Stimulated activated CD4-positive, alpha-beta T cell treated with anti-CD3 and anti-CD28 coated beads, Interleukin-1b, Interleukin-23, amount 100 ng/mL, for 48 hours (primary cell): ENCODE data around the gene ELOVL5.
A peak's percentile ranks its signal among the peaks of the same experiment; 100 is the strongest.

ENCODE experiments used
- DNase-seq: peaks from one replicate; pipeline ENCODE4 v3.0.0-alpha.2; 2020

The ELOVL5 gene

DNA sequence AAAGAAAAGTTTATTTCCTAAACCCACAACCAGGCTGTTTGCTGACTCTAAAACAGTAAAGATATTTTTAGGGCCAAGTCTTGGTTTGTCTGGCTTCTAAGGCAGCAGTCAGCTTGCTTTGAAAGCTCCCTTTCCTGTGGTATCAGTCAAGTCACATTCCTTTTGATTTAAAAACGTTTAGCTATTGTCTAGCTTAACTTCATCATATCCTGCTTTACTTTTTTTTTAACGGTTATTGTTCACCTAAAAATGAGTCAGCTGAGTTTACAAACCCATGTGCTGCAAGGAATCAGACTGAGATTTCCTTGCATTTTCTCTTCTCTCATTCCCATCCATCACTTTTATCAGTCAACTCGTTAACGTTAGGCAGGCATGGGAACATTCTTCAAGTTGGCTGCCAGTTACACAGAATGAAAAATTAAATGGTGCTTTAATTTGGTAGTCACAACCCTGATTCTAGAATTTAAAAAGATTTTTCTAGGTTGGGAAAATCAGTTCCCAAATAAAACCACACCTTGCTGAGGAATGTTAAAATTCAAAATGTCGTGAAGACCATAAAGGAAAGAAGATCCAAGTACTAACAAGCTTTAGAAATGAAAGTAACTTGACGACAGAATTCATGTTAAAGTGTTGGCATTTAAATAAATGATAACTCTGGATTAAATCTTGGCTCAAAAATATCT, 45.9 kb downstream of the ELOVL5 start:
- no peak for DNase-seq

DNA sequence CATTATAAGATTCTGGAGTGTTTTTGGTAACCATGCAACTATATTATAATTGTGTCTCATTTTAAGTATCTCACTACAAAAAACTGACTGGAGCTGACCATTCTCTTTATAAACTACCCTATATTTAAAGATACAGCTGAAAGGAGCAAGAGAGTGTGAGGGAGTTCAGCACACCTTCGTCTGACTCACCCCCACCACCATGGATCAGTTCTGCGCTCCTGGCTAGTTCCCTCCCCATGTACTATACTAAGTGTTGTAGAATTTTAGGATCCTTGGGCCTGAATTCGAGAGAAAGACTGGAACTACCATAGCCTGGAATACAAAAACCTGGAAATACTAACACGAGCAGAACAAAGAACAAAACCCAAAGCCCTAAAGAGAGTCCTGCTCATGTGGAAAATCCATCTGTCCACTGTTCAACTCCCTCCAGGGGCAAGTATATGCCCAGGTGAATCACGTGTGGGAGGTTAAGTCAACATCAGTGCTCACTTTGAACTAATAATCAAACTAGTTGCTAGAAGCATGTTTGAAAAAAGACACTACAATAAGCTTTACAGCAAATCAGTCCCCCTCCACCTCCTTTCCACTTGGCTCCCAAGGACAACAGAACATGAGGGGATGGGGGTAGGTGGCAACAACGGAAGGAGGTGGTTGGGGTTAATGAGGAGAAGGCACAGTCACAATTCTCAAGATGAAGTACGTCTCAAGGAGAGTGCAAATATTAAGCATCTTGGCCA, 46.8 kb downstream of the ELOVL5 start:
- no peak for DNase-seq

DNA sequence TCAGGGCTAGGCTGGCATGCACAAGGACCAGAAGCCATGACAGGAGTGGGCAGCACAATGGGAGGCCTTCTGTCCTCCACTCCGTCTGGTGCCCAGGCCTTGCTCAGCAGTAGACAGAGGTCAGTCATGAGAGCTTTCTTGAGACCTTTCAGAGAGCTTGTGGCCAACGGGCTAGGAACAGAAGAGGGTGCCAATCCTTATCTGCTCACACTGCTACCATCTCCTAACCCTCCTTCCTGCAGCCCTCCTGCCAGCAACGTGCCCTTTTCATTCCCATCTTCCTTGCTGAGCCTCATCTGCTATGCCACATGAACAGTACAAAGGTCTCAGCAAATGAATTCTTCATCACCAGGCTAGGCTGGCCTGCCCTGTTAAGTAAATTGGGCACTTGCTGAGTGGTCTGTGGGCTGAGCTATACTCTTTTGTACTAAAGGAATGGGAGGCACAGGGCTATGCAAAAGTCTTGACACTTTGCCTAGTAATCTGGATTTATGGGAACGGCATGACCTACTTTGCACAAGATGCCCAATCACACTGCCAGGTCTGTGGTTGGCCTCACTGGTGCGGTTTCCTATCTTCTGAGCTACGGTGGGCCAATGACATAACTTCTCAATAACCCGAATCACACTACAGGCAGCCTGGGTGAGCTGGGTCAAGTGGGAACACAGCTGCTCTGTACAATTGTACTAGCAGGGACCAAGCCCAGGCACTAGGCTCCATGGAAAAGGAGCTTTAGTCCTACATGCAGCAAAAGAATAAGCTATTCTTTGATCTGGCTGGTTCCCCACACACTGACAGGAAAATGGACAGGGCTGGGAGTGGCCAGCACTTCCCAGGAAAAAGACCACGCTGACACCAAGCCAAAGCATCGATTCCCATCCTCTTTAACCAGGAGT, 47.8 kb downstream of the ELOVL5 start:
- no peak for DNase-seq

DNA sequence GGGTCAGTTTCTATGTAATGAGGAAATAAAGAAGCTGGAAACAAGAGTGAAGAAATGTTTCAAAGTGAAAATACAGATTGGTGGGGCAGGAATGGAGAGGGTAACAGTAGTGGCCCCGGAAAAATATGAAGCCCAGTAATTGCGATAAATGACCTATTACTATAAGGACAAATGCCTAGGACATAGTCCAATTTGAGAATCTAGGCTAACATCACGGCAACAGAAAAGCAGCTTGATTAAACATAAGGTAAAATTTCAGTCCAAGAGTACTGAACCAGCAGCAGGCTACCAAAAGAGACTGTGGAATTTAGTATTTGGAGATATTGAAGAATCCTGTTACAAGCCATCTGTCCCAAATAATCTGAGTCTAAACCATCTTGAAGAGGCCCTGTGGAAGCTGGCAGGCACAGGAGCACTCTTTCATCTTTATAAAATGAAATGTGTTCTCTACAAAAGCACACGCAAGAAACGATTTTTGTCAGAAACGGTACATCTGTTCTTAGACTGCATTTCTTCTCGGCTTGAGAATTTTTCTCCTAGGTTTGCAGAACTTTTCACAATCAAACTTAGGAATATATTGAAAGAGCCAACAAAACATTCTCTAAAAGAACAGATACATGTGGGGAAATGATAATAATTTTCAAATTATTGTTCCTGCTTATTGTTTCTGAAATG, 49.3 kb downstream of the ELOVL5 start:
- DNase-seq: no peak

DNA sequence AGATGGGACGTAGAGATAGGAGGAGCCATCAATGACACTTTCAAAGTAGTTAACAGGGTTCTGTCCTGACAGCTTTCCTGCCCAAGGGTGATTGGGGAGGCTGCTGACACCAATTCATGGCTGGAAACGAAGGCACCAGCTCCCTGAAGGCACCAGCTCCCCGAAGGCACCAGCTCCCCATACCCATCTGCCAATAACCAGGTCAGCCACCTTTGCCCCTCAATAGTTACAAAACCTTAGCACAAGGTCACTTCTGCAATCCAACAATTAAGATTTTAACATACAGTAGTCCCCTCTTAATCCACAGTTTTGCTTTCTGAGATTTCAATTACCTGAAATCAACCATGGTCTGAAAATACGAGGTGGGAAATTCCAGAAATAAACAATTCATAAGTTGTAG, 51.7 kb downstream of the ELOVL5 start:
- no peak for DNase-seq

DNA sequence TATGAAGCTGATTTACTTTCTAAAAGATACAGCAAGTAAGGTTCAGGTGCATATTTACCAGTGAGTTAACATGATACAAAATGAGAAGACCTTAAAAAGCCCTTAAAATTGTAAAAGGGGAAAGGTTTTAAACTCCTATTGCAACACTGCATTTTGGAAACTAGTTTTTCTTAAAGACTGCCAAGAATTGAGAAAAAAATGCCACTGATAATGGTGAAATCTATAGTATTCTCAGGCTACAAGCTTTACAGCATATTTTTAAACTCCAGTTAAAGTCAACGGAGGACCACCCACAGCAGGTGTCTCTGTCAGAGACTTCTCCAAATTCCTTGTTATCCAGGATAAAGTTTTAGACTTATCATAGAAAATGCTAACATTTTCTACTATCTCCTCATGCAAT, 53.6 kb downstream of the ELOVL5 start:
- no peak for DNase-seq

DNA sequence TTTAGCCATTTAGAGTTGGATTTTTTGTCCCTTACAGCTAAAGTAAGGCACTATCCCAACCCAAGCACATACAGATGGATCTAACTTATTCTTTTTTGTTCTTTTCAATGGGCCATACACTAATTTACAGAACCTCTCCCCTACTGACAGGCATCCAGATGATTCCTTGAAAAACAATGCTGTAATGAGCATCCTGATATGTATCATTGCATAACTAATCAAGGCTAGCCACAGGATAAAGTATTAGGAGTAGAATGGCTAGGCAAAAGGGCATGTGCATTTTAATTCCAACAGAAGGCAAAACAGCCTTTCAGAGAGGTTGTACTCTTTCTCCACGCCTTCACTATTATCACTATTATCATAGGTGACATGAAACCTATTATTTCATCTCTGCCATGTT, 54.1 kb downstream of the ELOVL5 start:
- DNase-seq: no peak

DNA sequence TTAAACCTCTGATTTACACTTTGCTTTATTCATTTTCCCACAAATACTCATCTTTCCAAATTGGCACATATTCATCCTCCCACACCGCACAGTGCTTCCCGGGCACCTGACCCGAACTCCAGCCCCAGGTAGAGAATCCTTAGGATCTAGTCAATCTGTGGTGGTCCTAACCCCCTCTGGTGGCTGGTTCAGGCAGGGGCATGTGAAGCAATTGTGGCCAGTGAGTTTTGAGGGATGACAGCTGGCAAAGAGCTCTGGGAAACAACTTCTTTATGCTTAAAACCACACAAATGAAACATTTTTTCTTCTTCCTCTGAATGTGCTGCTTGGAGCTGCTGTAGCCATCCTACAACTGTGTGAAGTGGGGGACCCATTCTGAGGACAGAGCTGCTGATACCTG, 54.7 kb downstream of the ELOVL5 start:
- DNase-seq: no peak

DNA sequence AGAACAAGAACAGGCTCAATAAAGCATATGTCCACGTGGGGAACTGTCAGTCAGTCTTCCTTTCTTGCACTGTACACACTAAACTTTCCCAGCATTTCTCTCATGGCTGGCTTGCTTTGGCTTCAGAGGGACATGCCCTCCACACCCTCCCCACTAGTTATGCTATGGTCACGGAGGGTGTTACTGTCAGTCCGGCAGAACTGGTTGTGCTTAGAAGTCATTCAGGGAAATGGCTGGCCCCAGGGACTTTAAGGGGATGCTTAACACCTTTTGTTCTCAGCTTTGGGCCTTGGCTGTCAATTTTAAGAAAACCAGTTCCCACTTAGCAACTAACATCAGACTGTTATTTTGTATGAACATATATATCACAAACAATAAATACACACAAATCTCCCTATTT, 55.1 kb downstream of the ELOVL5 start:
- no peak for DNase-seq

DNA sequence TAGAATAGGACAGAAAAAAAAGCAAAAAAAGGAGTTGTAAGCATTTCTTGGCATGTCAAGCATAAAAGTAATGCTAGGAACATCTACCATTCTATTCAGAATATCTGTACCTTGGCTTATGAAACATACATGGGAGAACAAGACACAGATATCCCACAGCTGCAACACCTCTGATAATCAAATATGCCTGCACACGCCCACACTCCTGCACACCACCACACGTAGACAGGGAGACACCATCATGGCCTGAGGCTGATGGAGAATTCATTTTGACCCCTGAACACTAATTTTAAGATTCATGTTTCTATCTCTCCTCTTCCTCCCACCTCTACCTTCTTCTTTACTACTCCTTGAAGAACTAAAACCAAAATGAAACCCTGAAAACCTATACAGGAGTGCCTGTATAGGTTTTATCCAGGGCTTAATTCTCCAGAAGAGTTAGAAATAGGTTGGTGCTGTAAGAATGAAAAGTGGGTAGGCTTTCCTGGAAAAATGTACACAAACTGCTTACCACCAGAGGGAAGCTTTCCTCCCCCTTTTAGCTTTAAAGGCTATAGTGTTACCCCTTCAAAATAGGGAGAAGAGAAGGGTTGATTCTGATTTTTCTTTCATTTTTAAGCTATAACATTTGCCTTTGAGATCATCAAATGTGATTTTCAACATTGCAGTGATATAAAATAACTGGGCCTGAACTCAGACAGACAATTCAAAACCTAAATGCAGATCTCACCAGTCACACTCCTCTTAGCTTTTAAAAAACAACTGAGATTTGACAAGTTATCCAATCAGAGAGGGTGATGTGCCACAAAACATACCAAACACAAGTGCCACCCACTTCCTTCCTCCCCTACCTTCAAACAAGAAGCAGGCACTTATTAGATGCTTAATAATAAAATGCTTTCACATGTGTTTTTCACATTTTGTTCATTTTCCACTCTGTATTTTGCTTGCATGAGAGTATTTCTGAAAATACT, 57.9 kb downstream of the ELOVL5 start:
- no peak for DNase-seq

DNA sequence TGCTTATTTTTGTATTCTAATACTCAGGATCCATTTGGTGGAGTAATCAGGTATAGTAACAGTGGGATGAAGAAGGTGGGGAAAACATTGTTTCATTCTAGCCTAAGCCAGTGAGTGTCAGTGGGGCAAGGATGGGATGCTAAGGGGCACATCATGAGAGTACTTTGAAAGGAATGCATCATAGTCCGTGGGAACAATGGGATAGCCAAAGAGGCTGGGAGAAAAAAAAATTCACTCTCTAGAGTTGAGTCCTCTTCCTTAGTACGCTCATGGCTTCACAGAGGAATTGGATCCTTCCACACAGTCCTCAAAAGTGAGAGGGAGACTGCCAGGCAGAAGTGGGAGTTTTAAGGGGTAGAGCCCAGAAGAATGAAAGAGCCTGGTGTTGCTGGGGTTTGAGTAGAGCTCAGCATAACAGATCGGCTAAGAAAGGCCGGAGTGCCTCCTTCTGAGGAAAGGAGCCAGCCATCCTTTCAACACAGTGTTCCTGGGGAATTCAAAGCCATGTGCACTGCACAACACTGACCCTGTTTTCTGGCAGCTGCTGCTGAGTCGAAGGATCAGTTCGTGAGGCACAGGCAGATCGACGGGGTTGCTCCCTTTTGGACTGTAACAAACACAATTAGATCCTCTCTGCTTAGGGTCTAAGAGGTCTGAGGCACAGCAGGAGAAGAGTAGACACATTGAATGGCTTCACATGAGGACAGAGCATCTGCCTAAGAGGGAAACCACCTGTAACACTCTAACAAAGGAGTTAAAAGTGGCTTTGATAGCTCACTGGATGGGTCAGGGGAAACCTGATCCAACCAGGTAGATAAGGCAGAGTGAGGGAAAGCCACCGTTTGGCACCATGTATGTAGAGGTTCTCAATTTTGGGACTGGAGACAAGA, 61.2 kb downstream of the ELOVL5 start:
- DNase-seq: no peak

DNA sequence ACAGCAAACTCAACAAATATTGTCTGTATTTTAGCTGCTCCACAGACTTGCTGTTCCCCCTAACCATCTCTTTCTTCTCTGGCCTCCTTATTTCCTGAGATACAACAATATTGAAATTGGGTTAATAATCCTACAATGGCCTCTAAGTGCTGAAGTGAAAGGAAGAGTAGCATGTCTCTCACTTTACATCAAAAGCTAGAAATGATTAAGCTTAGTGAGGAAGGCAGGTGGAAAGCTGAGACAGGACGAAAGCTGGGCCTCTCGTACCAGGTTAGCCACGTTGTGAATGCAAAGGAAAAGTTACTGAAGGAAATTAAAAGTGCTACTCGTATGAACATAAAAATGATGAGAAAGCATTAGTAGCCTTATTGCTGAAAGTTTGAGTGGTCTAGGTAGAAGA, 63.8 kb downstream of the ELOVL5 start:
- peak; percentile 23 for DNase-seq

DNA sequence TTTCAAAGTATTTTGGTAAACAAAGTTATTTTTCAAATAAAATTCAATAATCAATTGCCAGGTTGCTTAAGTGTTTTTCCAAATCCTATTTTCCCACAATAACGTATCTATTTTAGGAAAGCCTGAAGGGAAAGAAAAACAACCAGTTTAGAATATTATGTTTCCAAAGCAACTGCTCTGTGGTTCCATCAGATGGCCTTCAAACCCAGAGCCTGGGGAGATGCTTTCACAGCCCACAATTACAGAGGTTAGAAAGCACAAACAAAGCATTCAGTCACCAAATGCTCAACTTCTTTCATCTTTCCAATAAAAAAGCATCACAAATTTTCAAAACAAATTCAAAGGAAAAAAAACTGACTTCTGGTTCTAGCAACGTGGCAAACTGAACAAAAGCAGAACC, 66.0 kb downstream of the ELOVL5 start:
- no peak for DNase-seq

DNA sequence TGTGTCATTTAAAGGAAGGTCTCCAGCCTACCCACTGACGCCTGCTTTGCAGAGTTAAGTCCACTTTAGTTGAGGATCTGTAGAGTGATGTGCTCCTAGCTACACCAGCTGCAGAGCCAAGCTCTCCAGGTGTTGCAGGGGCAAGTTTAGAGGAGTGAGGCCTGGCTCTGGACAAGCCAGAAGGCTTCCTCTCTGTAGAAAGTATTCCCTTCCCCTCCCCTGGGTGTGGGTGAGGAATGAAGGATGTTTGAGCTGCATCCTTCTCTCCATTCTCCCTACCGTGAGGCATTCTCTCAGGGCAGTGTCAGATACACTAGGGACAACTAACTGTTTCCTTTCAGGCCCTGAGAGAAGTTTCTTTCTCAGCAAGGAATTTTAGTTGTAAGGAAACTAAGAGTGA, 66.5 kb downstream of the ELOVL5 start:
- no peak for DNase-seq

DNA sequence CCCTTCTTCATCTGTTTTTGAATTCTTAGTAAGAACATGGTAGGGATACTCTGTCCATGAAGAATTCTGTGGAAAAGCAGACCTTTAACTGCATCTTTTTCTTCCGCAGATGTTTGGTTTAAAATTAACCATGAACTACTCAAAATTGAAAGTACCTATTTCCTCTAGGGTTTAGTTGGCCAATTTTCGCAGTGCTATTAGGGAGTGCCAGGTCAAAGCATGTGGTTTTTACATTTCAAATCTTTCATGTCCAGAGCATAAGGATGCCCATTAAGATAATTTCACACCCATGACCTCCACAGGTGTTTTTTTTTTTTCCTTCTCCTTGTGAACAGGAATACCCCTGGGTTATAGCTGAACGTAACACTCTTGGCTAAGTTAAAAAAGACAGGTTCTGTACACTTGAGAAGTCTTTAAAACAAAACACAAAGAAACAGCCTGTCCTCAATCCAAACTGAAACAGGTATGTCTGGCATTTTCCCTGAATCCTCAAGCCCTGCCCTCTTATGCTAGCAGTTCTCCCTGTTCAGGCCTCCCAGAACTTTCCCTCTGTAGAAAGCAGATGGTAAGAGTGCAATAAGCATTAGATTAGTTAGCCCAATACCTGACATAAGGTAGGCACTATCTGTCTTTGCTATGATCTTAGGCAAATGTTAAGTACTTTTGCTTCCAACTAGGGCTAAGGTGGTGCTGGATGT, 67.1 kb downstream of the ELOVL5 start:
- no peak for DNase-seq

DNA sequence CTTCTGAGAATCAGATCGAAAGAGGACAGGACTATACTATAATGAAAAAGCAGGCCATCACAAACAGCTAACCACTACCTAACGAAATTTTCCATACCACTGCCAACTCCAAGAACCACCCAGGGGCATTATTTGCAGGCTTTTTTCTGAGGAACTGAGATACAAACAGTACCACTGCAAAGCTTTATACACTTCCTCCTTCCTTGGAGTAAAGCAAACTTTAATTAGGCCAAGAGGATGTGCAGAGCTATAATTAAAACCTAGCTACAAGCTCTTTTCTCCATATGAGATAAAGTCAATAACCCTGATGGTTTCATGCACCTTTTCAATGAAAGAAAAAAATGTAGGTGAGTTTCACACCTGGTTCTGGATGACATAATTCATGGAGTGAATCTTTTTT, 68.5 kb downstream of the ELOVL5 start:
- DNase-seq: no peak

DNA sequence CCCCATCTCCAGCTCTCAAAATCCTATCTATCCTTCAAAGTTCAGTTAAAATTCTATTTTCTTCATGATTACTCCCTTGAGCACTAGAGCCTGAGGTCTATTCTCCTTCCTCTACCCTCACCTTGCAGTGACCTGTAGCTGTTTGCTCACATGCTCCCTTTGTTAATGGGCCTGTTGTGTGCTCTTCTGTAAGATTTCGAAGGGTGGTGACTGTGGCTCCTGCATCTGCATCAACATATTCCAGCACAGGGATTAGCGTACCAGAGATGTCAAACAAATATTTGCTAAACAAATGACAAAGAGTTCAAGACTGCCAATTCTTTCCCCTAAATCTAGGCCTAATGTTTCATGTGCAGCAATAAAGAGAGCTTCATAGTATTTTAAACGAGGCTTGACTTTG, 69.5 kb downstream of the ELOVL5 start:
- DNase-seq: no peak

DNA sequence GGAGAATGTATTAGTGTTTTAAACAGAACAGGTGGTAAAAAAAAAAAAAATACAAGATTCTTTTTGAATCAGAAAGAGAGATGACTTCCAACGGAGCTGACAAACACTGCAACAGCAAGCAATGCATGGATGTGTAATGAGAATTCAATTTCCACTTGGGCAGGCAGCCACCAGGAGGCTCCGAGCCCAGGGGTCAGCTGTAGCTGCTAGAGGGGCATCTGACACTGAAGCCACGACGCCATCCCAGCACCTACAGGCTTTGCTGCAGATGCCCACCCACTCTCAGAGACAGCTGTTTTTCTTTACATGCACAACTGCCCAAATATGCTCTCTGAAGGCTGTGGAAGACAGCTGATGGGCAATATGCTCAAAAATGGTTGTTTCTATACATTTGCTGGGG, 75.4 kb downstream of the ELOVL5 start:
- DNase-seq: no peak

DNA sequence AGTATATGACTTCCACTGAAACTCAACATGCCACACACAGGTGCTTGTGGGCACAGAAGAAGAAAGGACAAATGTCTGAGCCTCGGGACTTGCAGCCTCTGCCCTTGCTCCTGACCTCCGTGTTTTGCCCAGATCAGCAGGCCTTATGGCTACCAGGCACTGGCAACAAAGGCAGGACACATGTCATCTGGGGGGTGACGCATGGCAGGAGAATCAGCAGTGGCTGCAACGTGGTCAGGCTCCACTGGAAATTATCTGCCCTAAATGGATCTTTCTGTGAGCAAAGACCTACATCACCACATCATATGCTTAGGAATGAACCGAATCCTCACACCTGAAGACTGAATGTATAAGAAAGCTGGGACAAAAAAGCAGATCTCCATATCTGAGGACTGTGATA, 78.9 kb downstream of the ELOVL5 start:
- DNase-seq: no peak
